ENCODE measurements around the gene CHST15. TPM values are rescaled to one million over a fixed set of nuclear protein-coding genes. Genes with fewer than 3 reads are reported as not detected.

CHST15 gene
- total and polyA plus RNA-seq, 7 donors, result 2.4 to 57.9 (median 29.9) TPM

DNA sequence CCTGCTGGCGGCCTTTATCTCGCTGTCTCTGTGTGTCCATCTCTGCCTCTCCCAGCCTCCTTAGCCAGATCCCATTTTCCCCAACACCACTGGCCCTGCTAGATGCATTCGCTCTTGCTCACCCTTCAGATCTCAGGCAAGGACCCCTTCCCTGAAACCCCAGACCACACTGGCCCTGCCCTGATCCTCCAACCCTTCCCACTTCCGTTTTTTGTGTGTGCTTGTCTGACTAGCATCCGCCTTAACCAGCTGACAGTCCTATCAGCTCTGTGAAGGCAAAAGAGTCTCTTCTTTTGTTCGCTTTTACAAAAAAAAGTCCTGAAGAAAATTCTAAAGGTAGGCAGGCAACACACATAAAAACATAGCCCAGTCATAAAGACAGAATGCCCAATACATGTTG, 28.7 kb downstream of the CHST15 start:
- Histone ChIP-seq H3K9me3 (no peaks in the 10 kb centered on the region), H3K4me3 (no peak overlapping the region), H3K27ac (peak overlapping the region; percentile 71 to 75 (median 72)), H3K4me1 (peaks cover 0 to 76% (median 53%) of the 10 kb centered on the region in 4 donors), H3K36me3 (no peaks in the 10 kb centered on the region), H3K27me3 (no peaks in the 10 kb centered on the region)
- intact Hi-C loops (cut with DNase I), result no loop called here
- no peak for DNase-seq
- TF ChIP-seq EP300 (IDR thresholded peaks at IDR 0.05) (no peak), POLR2A (IDR thresholded peaks at IDR 0.05) (no peak)
- TF ChIP-seq, protein P1, sequence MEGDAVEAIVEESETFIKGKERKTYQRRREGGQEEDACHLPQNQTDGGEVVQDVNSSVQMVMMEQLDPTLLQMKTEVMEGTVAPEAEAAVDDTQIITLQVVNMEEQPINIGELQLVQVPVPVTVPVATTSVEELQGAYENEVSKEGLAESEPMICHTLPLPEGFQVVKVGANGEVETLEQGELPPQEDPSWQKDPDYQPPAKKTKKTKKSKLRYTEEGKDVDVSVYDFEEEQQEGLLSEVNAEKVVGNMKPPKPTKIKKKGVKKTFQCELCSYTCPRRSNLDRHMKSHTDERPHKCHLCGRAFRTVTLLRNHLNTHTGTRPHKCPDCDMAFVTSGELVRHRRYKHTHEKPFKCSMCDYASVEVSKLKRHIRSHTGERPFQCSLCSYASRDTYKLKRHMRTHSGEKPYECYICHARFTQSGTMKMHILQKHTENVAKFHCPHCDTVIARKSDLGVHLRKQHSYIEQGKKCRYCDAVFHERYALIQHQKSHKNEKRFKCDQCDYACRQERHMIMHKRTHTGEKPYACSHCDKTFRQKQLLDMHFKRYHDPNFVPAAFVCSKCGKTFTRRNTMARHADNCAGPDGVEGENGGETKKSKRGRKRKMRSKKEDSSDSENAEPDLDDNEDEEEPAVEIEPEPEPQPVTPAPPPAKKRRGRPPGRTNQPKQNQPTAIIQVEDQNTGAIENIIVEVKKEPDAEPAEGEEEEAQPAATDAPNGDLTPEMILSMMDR (IDR thresholded peaks at IDR 0.05), result no peak
- WGBS, 2 donors, result 66 to 76% methylated on average over 6 of the region's 6 CpGs

DNA sequence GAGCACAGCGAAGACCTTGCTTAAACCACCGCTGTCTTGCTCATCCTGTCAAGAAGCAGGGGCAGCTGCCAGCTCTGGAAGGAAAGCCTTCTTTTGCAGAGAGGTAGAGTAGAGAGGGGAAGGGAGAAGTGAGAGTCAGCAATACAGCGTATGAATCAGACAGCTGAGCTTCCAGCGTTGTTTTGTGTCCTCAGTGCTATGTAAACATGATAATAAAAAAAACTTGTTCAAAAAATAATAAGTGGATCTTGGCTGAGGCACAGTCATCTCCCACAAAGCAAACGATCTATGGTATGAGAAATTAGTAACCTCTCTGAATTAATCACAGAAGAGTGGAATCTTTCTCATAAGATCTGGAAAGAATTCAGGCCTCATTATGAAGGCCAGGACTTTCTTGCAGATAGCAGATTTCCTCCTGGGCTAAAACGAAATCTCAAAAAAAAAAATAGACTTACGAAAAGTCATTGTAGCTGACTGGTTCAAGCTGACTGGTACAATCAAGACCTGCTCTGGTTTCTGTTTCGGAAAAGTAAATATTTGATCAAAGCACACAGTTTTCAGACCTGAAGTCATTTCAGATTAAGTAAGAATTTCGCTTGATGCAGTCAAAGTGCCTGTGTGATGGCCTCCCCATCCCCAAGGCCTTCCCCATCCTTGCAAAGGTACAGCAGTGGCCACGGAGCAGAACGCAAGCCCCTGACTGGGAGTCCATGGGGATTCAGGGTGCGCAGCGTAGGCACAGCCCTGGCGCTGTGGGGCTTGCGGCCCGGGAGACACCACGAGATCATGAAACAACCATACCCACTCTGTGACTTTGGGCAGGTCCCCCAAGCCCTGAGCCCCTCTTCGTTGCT, 29.4 kb downstream of the CHST15 start:
- H3K4me1 ChIP-seq, result peaks cover 0 to 76% (median 55%) of the 10 kb centered on the region in 4 donors
- no peaks in the 10 kb centered on the region for H3K27me3 ChIP-seq
- peak overlapping the region; percentile 71 to 75 (median 72) for H3K27ac ChIP-seq
- H3K4me3 ChIP-seq, result no peak overlapping the region
- H3K9me3 ChIP-seq, result no peaks in the 10 kb centered on the region
- TF ChIP-seq, protein P1 (IDR thresholded peaks at IDR 0.05), result no peak
- peak in 2 of 4 donors; percentile 31 to 44 for TF ChIP-seq POLR2AphosphoS5 (IDR thresholded peaks at IDR 0.05)
- 50 to 68% methylated on average over 18 of the region's 18 CpGs for WGBS, 2 donors
- H3K36me3 ChIP-seq, result no peaks in the 10 kb centered on the region
- intact Hi-C loops (cut with DNase I), result no loop called here
- peak; percentile 84 for DNase-seq

DNA sequence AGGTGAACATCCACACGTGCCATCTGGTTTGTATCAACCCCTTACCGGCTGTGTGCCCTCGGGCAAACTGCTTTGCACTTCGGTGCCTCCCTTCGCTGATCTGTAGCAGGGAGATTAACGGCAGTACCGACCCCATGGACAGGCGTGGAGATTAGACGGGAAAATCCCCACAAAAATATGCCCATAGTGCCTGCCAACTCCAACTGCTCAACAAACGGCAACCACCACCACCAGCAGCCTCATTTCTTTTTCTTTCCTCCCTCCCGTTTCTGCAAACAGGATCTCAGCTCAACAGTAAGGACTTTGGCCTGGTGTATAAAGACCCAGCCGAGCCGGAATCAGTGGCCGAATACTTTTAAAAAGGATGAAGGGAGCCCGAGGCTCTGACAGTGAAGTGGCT, 31.0 kb downstream of the CHST15 start:
- no peaks in the 10 kb centered on the region for H3K9me3 ChIP-seq
- 28 to 64% methylated on average over 15 of the region's 15 CpGs for WGBS, 2 donors
- peak overlapping the region in 3 of 4 donors; percentile 71 to 75 (median 72) for H3K27ac ChIP-seq
- no peaks in the 10 kb centered on the region for H3K36me3 ChIP-seq
- TF ChIP-seq EP300 (IDR thresholded peaks at IDR 0.05) (no peak), POLR2A (IDR thresholded peaks at IDR 0.05) (no peak), POLR2AphosphoS5 (IDR thresholded peaks at IDR 0.05) (no peak)
- TF ChIP-seq, protein P1 (IDR thresholded peaks at IDR 0.05), result no peak
- no peak for DNase-seq
- intact Hi-C loops (cut with DNase I), result no loop called here
- peaks cover 0 to 81% (median 55%) of the 10 kb centered on the region in 4 donors for H3K4me1 ChIP-seq
- H3K4me3 ChIP-seq, result no peak overlapping the region
- no peaks in the 10 kb centered on the region for H3K27me3 ChIP-seq

DNA sequence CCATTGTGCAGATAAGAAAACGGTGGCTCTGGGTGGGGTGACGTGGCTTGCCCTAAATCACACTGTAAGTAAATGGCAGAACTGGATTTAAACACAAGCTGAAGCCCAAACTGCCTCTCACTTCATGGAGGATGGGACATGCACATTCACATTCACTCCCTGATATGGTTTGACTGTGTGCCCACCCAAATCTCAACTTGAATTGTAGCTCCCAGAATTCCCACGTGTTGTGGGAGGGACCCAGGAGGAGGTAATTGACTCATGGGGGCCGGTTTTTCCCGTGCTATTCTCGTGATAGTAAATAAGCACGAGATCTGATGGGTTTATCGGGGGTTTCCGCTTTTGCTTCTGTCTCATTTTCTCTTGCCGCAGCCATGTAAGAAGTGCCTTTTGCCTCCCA, 32.4 kb downstream of the CHST15 start:
- H3K9me3 ChIP-seq, result no peaks in the 10 kb centered on the region
- no peak overlapping the region for H3K27ac ChIP-seq
- TF ChIP-seq EP300 (IDR thresholded peaks at IDR 0.05), result no peak
- TF ChIP-seq, protein P1 (IDR thresholded peaks at IDR 0.05), result no peak
- no peak for TF ChIP-seq POLR2AphosphoS5 (IDR thresholded peaks at IDR 0.05)
- no peak for TF ChIP-seq POLR2A (IDR thresholded peaks at IDR 0.05)
- no peaks in the 10 kb centered on the region for H3K36me3 ChIP-seq
- 88 to 90% methylated on average over 10 of the region's 10 CpGs for WGBS, 2 donors
- no peak for DNase-seq
- intact Hi-C loops (cut with DNase I), result no loop called here
- H3K4me3 ChIP-seq, result no peak overlapping the region
- H3K4me1 ChIP-seq, result peaks cover 0 to 72% (median 43%) of the 10 kb centered on the region in 4 donors
- no peaks in the 10 kb centered on the region for H3K27me3 ChIP-seq

Measured in sigmoid colon (tissue), 7 donors.